Breast epithelium (tissue), 4 donors: Measurements from ENCODE around the gene SETD7. TPM values are rescaled to one million over a fixed set of nuclear protein-coding genes. Genes with fewer than 3 reads are reported as not detected.

Experiments
- DNase-seq, 2 donors: peaks; one replicate each; pipeline ENCODE4 v3.0.0-alpha.2; 2019; ENCODE audit warnings: low spot score in 2 of 2
- H3K27ac ChIP-seq, 2 donors: fragments of 200-600 bp; sonication (generic) in 1 of 2; one replicate each; pipeline ENCODE4 v1.5.1; 2016 to 2019; ENCODE audit warnings: mild to moderate bottlenecking in 1 of 2
- H3K27me3 ChIP-seq, 2 donors: fragments of 200-600 bp; sonication (generic) in 1 of 2; one replicate each; pipeline versions ENCODE4 v1.5.1 to v1.6.0; 2017 to 2019; ENCODE audit warnings: control low read depth in 1 of 2, mild to moderate bottlenecking in 1 of 2
- H3K36me3 ChIP-seq: fragments of 200-600 bp; one replicate; pipeline ENCODE4 v1.5.1; 2019
- H3K4me1 ChIP-seq, 2 donors: fragments of 200-600 bp; sonication (generic); one replicate each; pipeline ENCODE4 v1.5.1; 2016 to 2019; ENCODE audit warnings: control low read depth in 1 of 2
- H3K4me3 ChIP-seq, 3 donors: fragments of 200-600 bp; sonication (generic); 1 replicate in 2 of 3; 2 replicates in 1 of 3; pipeline ENCODE4 v1.5.1; 2016 to 2019; ENCODE audit warnings: mild to moderate bottlenecking in 3 of 3, moderate library complexity in 2 of 3
- H3K9me3 ChIP-seq, 2 donors: fragments of 200-600 bp; sonication (generic) in 1 of 2; one replicate each; pipeline ENCODE4 v1.5.1; 2016 to 2019; ENCODE audit warnings: control low read depth in 1 of 2
- POLR2A ChIP-seq: fragments of 450-650 bp; IDR thresholded peaks from one replicate; pipeline ENCODE4 v1.6.1; 2016; ENCODE audit warnings: antibody characterized with exemption, mild to moderate bottlenecking, moderate library complexity
- POLR2AphosphoS5 ChIP-seq, 3 donors: sonication (generic); formaldehyde crosslinking; IDR thresholded peaks; one replicate each; pipeline ENCODE4 v1.6.1; 2017; ENCODE audit warnings: antibody characterized with exemption in 3 of 3
- intact Hi-C: fragments of 100-400 bp; cut with DNase I; formaldehyde crosslinking; loops from one replicate; pipeline ENCODE4 v1.15.1; 2023; ENCODE audit warnings: low total_unique reads
- total RNA-seq, 3 donors: library from RNA; depleted of rRNA; stranded (reverse); fragments of >200 nt; gene quantifications; one replicate each; pipeline ENCODE4 v1.1.0, GENCODE V29; 2016
- TF ChIP-seq, protein P1 (sequence below), 3 donors: fragments of 450-650 bp; IDR thresholded peaks; one replicate each; pipeline ENCODE4 v1.5.1; 2016 to 2017; ENCODE audit warnings: antibody characterized with exemption in 3 of 3, mild to moderate bottlenecking in 3 of 3, moderate library complexity in 3 of 3

SETD7 gene
- total RNA-seq, 3 donors from 2014 or later: 54.9 to 100 (median 63.6) TPM

DNA sequence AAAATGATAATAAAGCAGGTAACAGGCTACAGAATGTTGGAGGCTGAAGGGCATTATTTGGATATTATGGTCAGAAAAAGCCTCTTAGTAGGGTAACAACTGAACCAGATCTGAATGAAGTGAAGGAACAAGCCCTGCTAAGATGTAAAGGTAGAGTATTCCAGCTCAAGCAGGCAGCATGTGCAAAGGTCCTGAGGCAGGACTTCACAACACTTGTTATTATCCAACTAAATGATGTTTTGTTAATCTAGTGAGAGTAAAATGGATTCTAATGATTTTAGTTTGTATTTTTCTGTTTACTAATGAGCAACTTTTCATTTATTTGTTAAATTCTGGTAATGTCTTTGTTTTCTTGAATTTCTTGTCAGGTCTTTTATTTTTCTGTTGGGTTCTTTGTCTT lies 66.4 kb downstream of the SETD7 start:
- no peaks in the 10 kb centered on the region for H3K36me3 ChIP-seq
- no peak for DNase-seq
- H3K27ac ChIP-seq: no peak overlapping the region
- TF ChIP-seq, protein P1, sequence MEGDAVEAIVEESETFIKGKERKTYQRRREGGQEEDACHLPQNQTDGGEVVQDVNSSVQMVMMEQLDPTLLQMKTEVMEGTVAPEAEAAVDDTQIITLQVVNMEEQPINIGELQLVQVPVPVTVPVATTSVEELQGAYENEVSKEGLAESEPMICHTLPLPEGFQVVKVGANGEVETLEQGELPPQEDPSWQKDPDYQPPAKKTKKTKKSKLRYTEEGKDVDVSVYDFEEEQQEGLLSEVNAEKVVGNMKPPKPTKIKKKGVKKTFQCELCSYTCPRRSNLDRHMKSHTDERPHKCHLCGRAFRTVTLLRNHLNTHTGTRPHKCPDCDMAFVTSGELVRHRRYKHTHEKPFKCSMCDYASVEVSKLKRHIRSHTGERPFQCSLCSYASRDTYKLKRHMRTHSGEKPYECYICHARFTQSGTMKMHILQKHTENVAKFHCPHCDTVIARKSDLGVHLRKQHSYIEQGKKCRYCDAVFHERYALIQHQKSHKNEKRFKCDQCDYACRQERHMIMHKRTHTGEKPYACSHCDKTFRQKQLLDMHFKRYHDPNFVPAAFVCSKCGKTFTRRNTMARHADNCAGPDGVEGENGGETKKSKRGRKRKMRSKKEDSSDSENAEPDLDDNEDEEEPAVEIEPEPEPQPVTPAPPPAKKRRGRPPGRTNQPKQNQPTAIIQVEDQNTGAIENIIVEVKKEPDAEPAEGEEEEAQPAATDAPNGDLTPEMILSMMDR (IDR thresholded peaks at IDR 0.05): no peak
- no peak for TF ChIP-seq POLR2AphosphoS5 (IDR thresholded peaks at IDR 0.05)
- TF ChIP-seq POLR2A: no peak
- intact Hi-C loops: loop anchor here (5.0 to 10.0 kb wide), 2 partner anchors 145 to 1733 kb away; partner anchors contain the start of gene ZNF330
- H3K27me3 ChIP-seq: no peaks in the 10 kb centered on the region
- H3K4me3 ChIP-seq: no peak overlapping the region
- H3K4me1 ChIP-seq: no peaks in the 10 kb centered on the region
- no peaks in the 10 kb centered on the region for H3K9me3 ChIP-seq

DNA sequence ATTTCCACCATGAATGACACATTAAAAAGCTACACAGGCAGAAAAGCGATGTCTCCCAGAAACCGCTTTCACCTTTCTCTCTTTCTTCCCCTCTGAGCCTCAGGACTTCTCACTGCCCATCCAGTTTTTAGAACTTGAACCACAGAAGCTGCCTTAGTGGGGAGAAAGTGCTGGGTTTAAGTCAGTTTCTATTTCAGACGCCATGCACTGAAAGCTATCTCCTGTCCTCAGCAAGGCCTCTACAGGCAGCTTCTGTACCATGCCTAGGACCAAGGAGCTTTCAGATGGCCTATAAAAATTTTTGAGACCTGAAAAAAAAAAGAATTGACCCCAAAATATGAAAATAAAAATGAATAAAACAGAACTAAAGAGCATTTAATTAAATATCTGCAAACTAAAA lies 67.6 kb downstream of the SETD7 start:
- H3K4me1 ChIP-seq: no peaks in the 10 kb centered on the region
- no peak for DNase-seq

DNA sequence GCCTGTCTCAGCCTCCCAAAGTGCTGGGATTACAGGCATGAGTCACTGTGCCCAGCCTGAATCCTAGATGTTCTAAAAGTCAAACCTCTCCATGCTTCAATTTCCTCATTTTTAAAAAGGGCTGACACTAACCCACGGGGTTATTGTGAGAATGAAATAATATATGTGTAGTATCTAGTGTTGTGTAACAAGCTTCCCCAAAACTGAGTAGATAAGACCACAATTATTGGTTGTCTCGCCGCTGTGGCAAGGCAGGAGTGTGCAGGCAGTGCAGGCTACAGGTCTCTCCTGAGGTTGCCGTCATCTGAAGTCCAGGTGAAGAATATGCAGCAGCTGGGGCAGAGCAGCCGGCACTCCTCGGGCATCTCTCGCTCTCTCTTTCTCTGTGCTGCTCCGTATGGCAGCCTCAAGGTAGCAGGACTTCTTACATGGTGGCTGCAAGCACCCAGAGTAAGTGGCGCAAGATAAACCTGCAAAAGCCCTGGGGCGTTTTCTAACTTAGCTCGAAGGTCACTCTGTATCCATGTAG lies 71.2 kb downstream of the SETD7 start:
- H3K9me3 ChIP-seq: no peaks in the 10 kb centered on the region
- intact Hi-C loops: loop anchor here (5.0 kb wide), 1 partner anchor 1737 kb away; the partner anchor contains the start of gene ZNF330
- H3K4me3 ChIP-seq: no peak overlapping the region
- H3K36me3 ChIP-seq: no peaks in the 10 kb centered on the region
- no peak for DNase-seq
- TF ChIP-seq, protein P1 (IDR thresholded peaks at IDR 0.05): no peak
- no peak for TF ChIP-seq POLR2A
- TF ChIP-seq POLR2AphosphoS5 (IDR thresholded peaks at IDR 0.05): no peak
- H3K4me1 ChIP-seq: no peaks in the 10 kb centered on the region
- no peaks in the 10 kb centered on the region for H3K27me3 ChIP-seq
- no peak overlapping the region for H3K27ac ChIP-seq

More for the DNA sequence above, 67.6 kb downstream of the SETD7 start:
- Histone ChIP-seq H3K9me3 (no peaks in the 10 kb centered on the region), H3K27ac (no peak overlapping the region), H3K27me3 (no peaks in the 10 kb centered on the region), H3K4me3 (no peak overlapping the region), H3K36me3 (no peaks in the 10 kb centered on the region)
- intact Hi-C loops: loop anchor here (5.0 kb wide), 1 partner anchor 1734 kb away; the partner anchor contains the start of gene ZNF330
- TF ChIP-seq POLR2AphosphoS5 (IDR thresholded peaks at IDR 0.05): no peak

DNA sequence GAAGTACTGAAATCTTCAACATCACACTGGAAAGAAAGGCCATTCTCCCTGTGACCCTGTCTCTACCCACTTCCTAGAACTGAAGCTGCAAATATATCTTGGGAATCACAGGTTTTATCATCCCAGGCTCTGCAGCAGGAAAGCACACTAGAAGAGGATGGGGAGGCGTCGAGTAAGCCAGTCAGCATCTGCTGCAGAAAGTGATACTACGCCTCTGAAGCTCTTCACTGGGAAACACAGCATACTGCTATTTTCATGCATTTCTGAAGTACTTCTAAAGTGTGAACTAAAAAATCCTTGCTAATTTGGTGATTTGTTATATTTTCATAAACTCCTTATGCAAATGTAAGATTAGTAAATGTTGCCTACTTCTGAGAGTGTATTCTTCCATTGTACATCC lies 73.0 kb downstream of the SETD7 start:
- TF ChIP-seq POLR2AphosphoS5 (IDR thresholded peaks at IDR 0.05) (no peak), POLR2A (no peak)
- TF ChIP-seq, protein P1 (IDR thresholded peaks at IDR 0.05): no peak
- Histone ChIP-seq H3K4me1 (no peaks in the 10 kb centered on the region), H3K36me3 (no peaks in the 10 kb centered on the region), H3K4me3 (no peak overlapping the region), H3K27ac (no peak overlapping the region), H3K27me3 (no peaks in the 10 kb centered on the region), H3K9me3 (no peaks in the 10 kb centered on the region)
- no peak for DNase-seq
- intact Hi-C loops: no loop called here

DNA sequence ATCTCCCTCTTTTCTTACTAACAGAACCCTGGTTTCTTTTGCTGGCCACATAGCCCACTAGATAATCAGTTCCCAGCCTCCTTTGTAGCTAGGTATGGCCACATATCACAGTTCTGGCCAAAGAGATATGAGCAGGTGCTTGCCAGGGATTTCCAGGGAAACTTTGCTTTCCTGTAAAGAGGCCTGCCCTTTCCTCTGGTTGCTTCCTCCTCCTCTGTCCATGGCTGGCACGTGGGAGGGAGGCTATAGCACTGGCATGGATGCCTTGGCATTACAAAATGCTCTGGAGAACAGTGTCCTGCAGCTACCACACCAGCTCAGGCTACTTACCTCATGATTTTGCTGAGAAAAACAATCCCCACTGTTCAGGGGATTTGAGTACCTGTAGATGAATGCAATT lies 74.6 kb downstream of the SETD7 start:
- DNase-seq: no peak
- Histone ChIP-seq H3K27me3 (no peaks in the 10 kb centered on the region), H3K36me3 (no peaks in the 10 kb centered on the region), H3K4me3 (no peak overlapping the region), H3K9me3 (no peaks in the 10 kb centered on the region), H3K4me1 (no peaks in the 10 kb centered on the region), H3K27ac (no peak overlapping the region)
- TF ChIP-seq, protein P1 (IDR thresholded peaks at IDR 0.05): no peak
- TF ChIP-seq POLR2AphosphoS5 (IDR thresholded peaks at IDR 0.05) (no peak), POLR2A (no peak)
- intact Hi-C loops: no loop called here

DNA sequence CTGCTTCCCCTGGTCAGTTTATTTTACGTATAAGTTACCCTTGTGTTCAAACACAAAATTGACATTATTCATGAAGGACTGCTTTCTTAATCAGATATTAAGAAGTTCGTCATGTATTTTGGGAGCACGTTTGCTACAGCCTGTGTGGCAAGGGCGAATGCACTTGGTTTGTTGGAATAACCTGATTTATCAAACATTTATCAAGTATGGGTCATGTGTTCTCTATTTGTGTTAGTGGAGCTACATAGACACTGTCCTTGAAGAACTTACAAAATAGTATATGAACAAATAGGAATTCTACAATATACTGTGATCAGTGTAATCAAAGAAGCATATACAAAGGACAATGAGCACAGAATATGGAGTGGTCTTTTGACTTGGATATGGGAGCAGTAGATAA lies 79.7 kb downstream of the SETD7 start:
- TF ChIP-seq, protein P1 (IDR thresholded peaks at IDR 0.05): no peak
- TF ChIP-seq POLR2A (no peak), POLR2AphosphoS5 (IDR thresholded peaks at IDR 0.05) (no peak)
- intact Hi-C loops: no loop called here
- H3K27me3 ChIP-seq: no peaks in the 10 kb centered on the region
- H3K36me3 ChIP-seq: no peaks in the 10 kb centered on the region
- H3K4me1 ChIP-seq: no peaks in the 10 kb centered on the region
- no peak for DNase-seq
- H3K9me3 ChIP-seq: peaks cover 0 to 5% of the 10 kb centered on the region in 2 donors
- H3K27ac ChIP-seq: no peak overlapping the region
- H3K4me3 ChIP-seq: no peak overlapping the region
